ENCODE data around the gene ACBD6. TPM values are rescaled to one million over a fixed set of nuclear protein-coding genes. Genes with fewer than 3 reads are reported as not detected.

ACBD6 gene
- total and polyA plus RNA-seq, 2 donors (not counting 1 experiment from before 2014, with no cell fraction given) = 52.9 to 80.9 TPM

Small RNAs within 50 kb of the gene (small RNA-seq; reads per million reads assigned to genes)
- gene MIR3121 (ENCODE audit: insufficient read length, low read depth, low replicate concordance) = not detected
- gene RF00019 (ENCODE audit: insufficient read length, low read depth, low replicate concordance) = not detected

Other genes starting within 250 kb of the ACBD6 start
- gene OVAAL, start 56.4 kb upstream of the ACBD6 start, total RNA-seq = not detected in 2 replicates
- not detected in 2 replicates for gene OVAAL, start 56.4 kb upstream of the ACBD6 start, polyA plus RNA-seq
- 22.3 and 22.8 TPM in 2 replicates for gene XPR1, start 129.4 kb upstream of the ACBD6 start, total RNA-seq
- 2.8 and 3.0 TPM in 2 replicates for gene XPR1, start 129.4 kb upstream of the ACBD6 start, polyA plus RNA-seq

All from B cell (primary cell).